Lower leg skin (tissue), 4 donors: ENCODE measurements around the gene HCAR1. TPM values are rescaled to one million over a fixed set of nuclear protein-coding genes. Genes with fewer than 3 reads are reported as not detected.
"Not testable (repeated sequence)": the region's sequence is repeated elsewhere in the genome, so short reads cannot be mapped to it uniquely, and the experiment has no call there.

ENCODE experiments used
- DNase-seq, 2 donors: peaks; one replicate each; pipeline ENCODE4 v3.0.0-alpha.2; 2019; ENCODE audit warnings: low spot score in 2 of 2
- H3K4me3 ChIP-seq: fragments of 200-600 bp; sonication (generic); 2 replicates; pipeline ENCODE4 v1.5.1; 2017; ENCODE audit warnings: mild to moderate bottlenecking, low read depth; ENCODE audit not compliant: poor library complexity, severe bottlenecking
- POLR2A ChIP-seq, 2 donors: fragments of 450-650 bp; IDR thresholded peaks; one replicate each; pipeline ENCODE4 v1.6.1; 2016 to 2017; ENCODE audit warnings: antibody characterized with exemption in 2 of 2, mild to moderate bottlenecking in 1 of 2, moderate library complexity in 1 of 2
- WGBS, 2 donors: methylation state at CpG; one replicate each; pipeline ENCODE4 v1.1.5; 2018; 5-methylcytosine and 5-hydroxymethylcytosine counted together
- intact Hi-C: fragments of 100-400 bp; cut with DNase I; formaldehyde crosslinking; loops from one replicate; pipeline ENCODE4 v1.15.0; 2023; ENCODE audit warnings: low total_unique reads
- total RNA-seq, 4 donors: library from RNA; depleted of rRNA; stranded (reverse); fragments of >200 nt; gene quantifications; one replicate each; pipeline ENCODE4 v1.1.0, GENCODE V29; 2016
- TF ChIP-seq, protein P1 (sequence below), 3 donors: fragments of 450-650 bp; IDR thresholded peaks; one replicate each; pipeline ENCODE4 v1.5.1; 2016; ENCODE audit warnings: antibody characterized with exemption in 3 of 3, mild to moderate bottlenecking in 3 of 3, moderate library complexity in 2 of 3

Gene HCAR1
- total RNA-seq, 4 donors from 2014 or later, result 0.15 to 0.39 (median 0.18) TPM

DNA sequence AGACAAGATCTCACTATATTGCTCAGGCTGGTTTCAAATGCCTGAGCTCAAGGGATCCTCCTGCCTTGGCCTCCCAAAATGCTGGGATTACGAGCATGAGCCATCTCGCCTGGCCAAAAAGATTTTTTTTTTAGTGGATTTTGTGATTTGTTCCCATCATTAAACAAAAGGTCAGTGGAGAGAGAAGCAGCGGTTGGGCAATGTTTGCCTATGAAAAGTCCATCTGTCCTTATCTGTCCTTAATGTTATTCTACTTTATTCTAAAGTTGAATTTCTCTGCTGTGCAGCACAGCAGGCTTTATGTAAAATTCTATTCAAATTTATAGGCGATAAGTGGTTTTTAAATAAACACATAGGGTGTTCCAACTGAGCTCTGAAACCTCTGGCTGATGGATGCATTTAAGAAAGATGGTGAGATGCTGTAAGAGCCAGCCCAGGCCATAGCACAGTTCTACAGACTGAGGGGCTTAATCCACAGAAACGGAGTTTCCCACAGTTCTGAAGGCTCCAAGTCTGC is 46.3 kb downstream of the HCAR1 start:
- DNase-seq, result no peak

DNA sequence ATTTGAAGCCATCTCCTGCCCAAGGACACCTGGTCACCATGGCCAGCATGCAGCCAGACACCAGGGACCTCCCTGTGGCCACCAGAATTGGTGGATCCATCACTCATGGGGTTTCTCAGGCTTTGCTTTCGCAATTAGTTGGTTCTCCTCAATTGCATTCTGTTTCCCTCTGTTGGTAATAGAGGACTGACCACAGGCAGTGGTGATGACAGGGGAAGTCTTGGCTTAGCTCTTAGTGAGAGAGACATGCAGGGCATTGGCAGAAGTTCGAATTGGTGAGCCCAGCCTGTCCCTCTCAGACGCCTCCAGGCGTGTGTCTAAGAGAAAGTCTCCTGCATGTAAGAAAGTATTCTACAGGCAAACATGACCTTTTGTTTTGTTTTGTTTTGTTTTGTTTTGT is 48.8 kb downstream of the HCAR1 start:
- H3K4me3 ChIP-seq, result no peak overlapping the region
- TF ChIP-seq, protein P1, sequence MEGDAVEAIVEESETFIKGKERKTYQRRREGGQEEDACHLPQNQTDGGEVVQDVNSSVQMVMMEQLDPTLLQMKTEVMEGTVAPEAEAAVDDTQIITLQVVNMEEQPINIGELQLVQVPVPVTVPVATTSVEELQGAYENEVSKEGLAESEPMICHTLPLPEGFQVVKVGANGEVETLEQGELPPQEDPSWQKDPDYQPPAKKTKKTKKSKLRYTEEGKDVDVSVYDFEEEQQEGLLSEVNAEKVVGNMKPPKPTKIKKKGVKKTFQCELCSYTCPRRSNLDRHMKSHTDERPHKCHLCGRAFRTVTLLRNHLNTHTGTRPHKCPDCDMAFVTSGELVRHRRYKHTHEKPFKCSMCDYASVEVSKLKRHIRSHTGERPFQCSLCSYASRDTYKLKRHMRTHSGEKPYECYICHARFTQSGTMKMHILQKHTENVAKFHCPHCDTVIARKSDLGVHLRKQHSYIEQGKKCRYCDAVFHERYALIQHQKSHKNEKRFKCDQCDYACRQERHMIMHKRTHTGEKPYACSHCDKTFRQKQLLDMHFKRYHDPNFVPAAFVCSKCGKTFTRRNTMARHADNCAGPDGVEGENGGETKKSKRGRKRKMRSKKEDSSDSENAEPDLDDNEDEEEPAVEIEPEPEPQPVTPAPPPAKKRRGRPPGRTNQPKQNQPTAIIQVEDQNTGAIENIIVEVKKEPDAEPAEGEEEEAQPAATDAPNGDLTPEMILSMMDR (IDR thresholded peaks at IDR 0.05), result no peak
- TF ChIP-seq POLR2A (IDR thresholded peaks at IDR 0.05), result no peak
- WGBS, 2 donors, result 78 to 84% methylated on average over 4 of the region's 4 CpGs
- no peak for DNase-seq
- intact Hi-C loops, result no loop called here

More for the DNA sequence above, 46.3 kb downstream of the HCAR1 start:
- H3K4me3 ChIP-seq, result no peak overlapping the region
- TF ChIP-seq POLR2A (IDR thresholded peaks at IDR 0.05), result no peak
- TF ChIP-seq, protein P1 (IDR thresholded peaks at IDR 0.05), result no peak
- 81 to 90% methylated on average over 5 of the region's 5 CpGs for WGBS, 2 donors
- intact Hi-C loops, result no loop called here

DNA sequence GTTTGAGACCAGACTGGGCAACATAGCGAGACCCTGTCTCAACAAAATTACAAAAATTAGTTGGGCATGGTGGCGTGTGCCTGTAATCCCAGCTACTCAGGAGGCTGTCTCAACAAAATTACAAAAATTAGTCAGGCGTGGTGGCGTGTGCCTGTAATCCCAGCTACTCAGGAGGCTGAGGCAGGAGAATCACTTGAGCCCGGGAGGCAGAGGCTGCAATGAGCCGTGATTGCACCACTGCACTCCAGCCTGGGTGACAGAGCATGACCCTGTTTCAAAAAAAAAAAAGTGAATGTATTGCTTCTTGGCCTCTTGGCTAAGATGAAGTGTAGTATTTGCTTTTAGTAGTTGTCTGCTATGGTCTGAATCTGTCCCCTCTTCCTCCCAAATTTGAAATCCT is 49.7 kb downstream of the HCAR1 start:
- H3K4me3 ChIP-seq, DNase-seq, intact Hi-C loops: not testable (repeated sequence)
- 82 to 94% methylated on average over 6 of the region's 6 CpGs for WGBS, 2 donors

GRCh38 chr12:122676781-122677180 is 53.9 kb downstream of the HCAR1 start:
- H3K4me3 ChIP-seq, DNase-seq, intact Hi-C loops: not testable (repeated sequence)
- 96% methylated on average over 14 of the region's 32 CpGs for WGBS, 2 donors

Other genes starting within 250 kb of the HCAR1 start
- 10 to 100 TPM; 22.7 to 27.1 (median 25.3) TPM for gene ZCCHC8, start 229.9 kb downstream of the HCAR1 start, total RNA-seq
- 10 to 100 TPM; 44.2 to 97.9 (median 50.7) TPM for gene RSRC2, start 203.9 kb downstream of the HCAR1 start, total RNA-seq
- gene KNTC1, start 203.6 kb downstream of the HCAR1 start, total RNA-seq, result 10 to 100 TPM in 2 of 4 donors, 1 to 10 TPM in 2; 3.8 to 13.1 (median 10.4) TPM
- 10 to 100 TPM; 18.3 to 47.2 (median 22.1) TPM for gene HCAR2, start 27.5 kb downstream of the HCAR1 start, total RNA-seq
- 10 to 100 TPM in 2 of 4 donors, 1 to 10 TPM in 2; 3.5 to 15.6 (median 10.2) TPM for gene HCAR3, start 14.0 kb downstream of the HCAR1 start, total RNA-seq
- 10 to 100 TPM; 22.1 to 30.4 (median 24.2) TPM for gene DENR, start 22.0 kb upstream of the HCAR1 start, total RNA-seq
- under 1 TPM; 0.12 to 0.99 (median 0.85) TPM for gene CCDC62, start 43.7 kb upstream of the HCAR1 start, total RNA-seq
- 100 to 1,000 TPM; 188 to 342 (median 248) TPM for gene HIP1R, start 104.6 kb upstream of the HCAR1 start, total RNA-seq
- gene VPS37B, start 165.3 kb upstream of the HCAR1 start, total RNA-seq, result 10 to 100 TPM; 27.7 to 47.8 (median 42.3) TPM
- 10 to 100 TPM in 1 of 4 donors, 1 to 10 TPM in 3; 3.4 to 10.2 (median 7.2) TPM for gene ABCB9, start 235.6 kb upstream of the HCAR1 start, total RNA-seq
- 10 to 100 TPM in 3 of 4 donors, 1 to 10 TPM in 1; 6.6 to 14.1 (median 13.0) TPM for gene OGFOD2, start 244.4 kb upstream of the HCAR1 start, total RNA-seq
- 100 to 1,000 TPM; 129 to 188 (median 167) TPM for gene ARL6IP4, start 249.8 kb upstream of the HCAR1 start, total RNA-seq